OCI-LY7 (cell line): Measurements from ENCODE around the gene FAM181B. TPM values are rescaled to one million over a fixed set of nuclear protein-coding genes. Genes with fewer than 3 reads are reported as not detected.

Experiments
- BruUV-seq: library from RNA; stranded (reverse); fragments of 400-500 nt; replicated peaks from 2 replicates; lab custom pipeline; 2021; lab: Mats Ljungman, UMichigan
- CTCF ChIA-PET: fragments of 300-600 bp; sonication (Branson Sonifier 250); formaldehyde crosslinking; loops from one replicate; lab custom pipeline; 2022; ENCODE audit warnings: antibody characterized with exemption; ENCODE audit not compliant: unreplicated experiment; lab: Charles Lee
- POLR2A ChIA-PET: fragments of 300-600 bp; sonication (Branson Sonifier 250); formaldehyde crosslinking; loops from one replicate; lab custom pipeline; 2022; ENCODE audit warnings: antibody characterized with exemption; lab: Charles Lee
- DNase-seq: peaks from one replicate; pipeline ENCODE4 v3.0.0-alpha.2; 2015; ENCODE audit warnings: low spot score
- H2AFZ ChIP-seq: fragments of 200-600 bp; sonication (generic), shearing (Covaris generic); 2 replicates; pipeline ENCODE4 v1.6.1; 2014; ENCODE audit warnings: mild to moderate bottlenecking, antibody characterized with exemption, low read length, moderate library complexity
- H3K27ac ChIP-seq: fragments of 200-600 bp; sonication (generic); 2 replicates; pipeline ENCODE4 v1.5.1; 2014; ENCODE audit warnings: mixed run types, low read depth, mild to moderate bottlenecking, moderate library complexity, low read length, inconsistent platforms; ENCODE audit not compliant: poor library complexity, severe bottlenecking
- H3K36me3 ChIP-seq: fragments of 200-600 bp; sonication (generic); 2 replicates; pipeline ENCODE4 v1.6.1; 2014; ENCODE audit warnings: mild to moderate bottlenecking, antibody characterized with exemption, low read length, moderate library complexity, mixed read lengths; ENCODE audit not compliant: insufficient read depth
- H3K4me1 ChIP-seq: fragments of 200-600 bp; sonication (generic); 2 replicates; pipeline ENCODE4 v1.5.1; 2014; ENCODE audit warnings: mild to moderate bottlenecking, low read length; ENCODE audit not compliant: insufficient read depth, poor library complexity, severe bottlenecking
- H3K4me2 ChIP-seq: fragments of 200-600 bp; sonication (generic); 2 replicates; pipeline ENCODE4 v1.6.1; 2014; ENCODE audit warnings: mild to moderate bottlenecking, low read length
- H3K4me3 ChIP-seq: fragments of 200-600 bp; sonication (generic); 2 replicates; pipeline ENCODE4 v1.5.1; 2014; ENCODE audit warnings: mild to moderate bottlenecking, low read depth, low read length; ENCODE audit not compliant: poor library complexity, severe bottlenecking
- H3K79me2 ChIP-seq: fragments of 200-600 bp; sonication (generic); 2 replicates; pipeline ENCODE4 v1.6.1; 2016; ENCODE audit warnings: low read depth, mild to moderate bottlenecking, low read length, moderate library complexity, mixed read lengths; ENCODE audit not compliant: insufficient read depth
- H3K9me2 ChIP-seq: fragments of 200-600 bp; sonication (generic); 2 replicates; pipeline ENCODE4 v1.6.1; 2016; ENCODE audit warnings: mild to moderate bottlenecking, low read length, mixed read lengths; ENCODE audit not compliant: insufficient read depth
- H3K9me3 ChIP-seq: fragments of 200-600 bp; sonication (generic); 2 replicates; pipeline ENCODE4 v1.6.1; 2014; ENCODE audit warnings: mild to moderate bottlenecking, mixed run types, low read length, mixed read lengths
- H4K20me1 ChIP-seq: fragments of 200-600 bp; sonication (generic); 2 replicates; pipeline ENCODE4 v1.6.1; 2014; ENCODE audit warnings: mild to moderate bottlenecking, antibody characterized with exemption, low read length, moderate library complexity, mixed read lengths; ENCODE audit not compliant: insufficient read depth
- EZH2phosphoT487 ChIP-seq: fragments of 200-600 bp; sonication (generic); IDR thresholded peaks from 2 replicates; pipeline ENCODE4 v1.6.1; 2018; ENCODE audit warnings: low read depth, borderline replicate concordance, mild to moderate bottlenecking, mixed run types, antibody characterized with exemption, low read length, moderate library complexity, mixed read lengths
- intact Hi-C: fragments of 100-400 bp; cut with micrococcal nuclease; formaldehyde crosslinking; loops from one replicate; pipeline ENCODE4 v1.10.0; 2022; ENCODE audit not compliant: unreplicated experiment
- total RNA-seq, 2 experiments: library from RNA; depleted of rRNA in 1 of 2; stranded (reverse); fragments of >200 nt in 1 of 2; shearing (Covaris generic) in 1 of 2; gene quantifications; 2 replicates each; pipeline ENCODE4 v1.2.3, GENCODE V29; 2014 to 2022
- TF ChIP-seq, protein P1 (sequence below): fragments of 200-600 bp; sonication (generic); conservative IDR thresholded peaks from 2 replicates; pipeline ENCODE4 v1.5.1; 2014; ENCODE audit warnings: mild to moderate bottlenecking, antibody characterized with exemption, low read length, moderate library complexity, mixed read lengths

FAM181B gene
- total RNA-seq, 2 experiments from 2014 or later: not detected

DNA sequence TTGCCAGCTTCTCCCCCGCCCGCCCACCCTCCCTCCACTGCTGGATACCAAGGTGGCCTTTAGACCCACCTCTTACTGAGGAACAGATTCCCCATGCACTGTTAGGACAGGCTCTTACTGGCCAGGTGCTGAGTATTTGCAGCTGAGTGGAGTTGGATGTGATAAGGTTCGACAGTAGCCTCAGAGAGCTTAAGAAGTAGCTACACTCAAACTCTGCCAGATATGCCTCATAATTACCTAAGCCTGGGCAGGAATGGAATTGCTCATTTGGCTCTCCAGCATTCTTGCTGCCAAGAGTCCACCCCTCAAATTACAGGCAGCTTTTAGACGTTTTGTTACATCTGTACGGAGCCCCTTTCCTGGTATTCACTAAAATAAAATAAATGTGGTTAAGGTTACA lies 9.6 kb downstream of the FAM181B start:
- Histone ChIP-seq H3K36me3 (no peaks in the 10 kb centered on the region), H2AFZ (no peak overlapping the region), H3K4me2 (no peak overlapping the region), H3K4me3 (no peak overlapping the region), H3K9me2 (no peaks in the 10 kb centered on the region), H3K9me3 (no peaks in the 10 kb centered on the region), H4K20me1 (no peaks in the 10 kb centered on the region), H3K27ac (no peak overlapping the region), H3K4me1 (no peaks in the 10 kb centered on the region), H3K79me2 (no peaks in the 10 kb centered on the region)
- ChIA-PET POLR2A (interaction anchor here (0.6 kb wide), 1 partner anchor 1102 kb away, joined by 3 read pairs; no protein-coding TSS in a partner anchor), CTCF (interaction anchor here (0.9 kb wide), 1 partner anchor 9 kb away, joined by 3 read pairs; no protein-coding TSS in a partner anchor)
- no peak for TF ChIP-seq EZH2phosphoT487
- TF ChIP-seq, protein P1, sequence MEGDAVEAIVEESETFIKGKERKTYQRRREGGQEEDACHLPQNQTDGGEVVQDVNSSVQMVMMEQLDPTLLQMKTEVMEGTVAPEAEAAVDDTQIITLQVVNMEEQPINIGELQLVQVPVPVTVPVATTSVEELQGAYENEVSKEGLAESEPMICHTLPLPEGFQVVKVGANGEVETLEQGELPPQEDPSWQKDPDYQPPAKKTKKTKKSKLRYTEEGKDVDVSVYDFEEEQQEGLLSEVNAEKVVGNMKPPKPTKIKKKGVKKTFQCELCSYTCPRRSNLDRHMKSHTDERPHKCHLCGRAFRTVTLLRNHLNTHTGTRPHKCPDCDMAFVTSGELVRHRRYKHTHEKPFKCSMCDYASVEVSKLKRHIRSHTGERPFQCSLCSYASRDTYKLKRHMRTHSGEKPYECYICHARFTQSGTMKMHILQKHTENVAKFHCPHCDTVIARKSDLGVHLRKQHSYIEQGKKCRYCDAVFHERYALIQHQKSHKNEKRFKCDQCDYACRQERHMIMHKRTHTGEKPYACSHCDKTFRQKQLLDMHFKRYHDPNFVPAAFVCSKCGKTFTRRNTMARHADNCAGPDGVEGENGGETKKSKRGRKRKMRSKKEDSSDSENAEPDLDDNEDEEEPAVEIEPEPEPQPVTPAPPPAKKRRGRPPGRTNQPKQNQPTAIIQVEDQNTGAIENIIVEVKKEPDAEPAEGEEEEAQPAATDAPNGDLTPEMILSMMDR: no peak
- BruUV-seq: no TSS peak
- intact Hi-C loops: no loop called here
- no peak for DNase-seq

DNA sequence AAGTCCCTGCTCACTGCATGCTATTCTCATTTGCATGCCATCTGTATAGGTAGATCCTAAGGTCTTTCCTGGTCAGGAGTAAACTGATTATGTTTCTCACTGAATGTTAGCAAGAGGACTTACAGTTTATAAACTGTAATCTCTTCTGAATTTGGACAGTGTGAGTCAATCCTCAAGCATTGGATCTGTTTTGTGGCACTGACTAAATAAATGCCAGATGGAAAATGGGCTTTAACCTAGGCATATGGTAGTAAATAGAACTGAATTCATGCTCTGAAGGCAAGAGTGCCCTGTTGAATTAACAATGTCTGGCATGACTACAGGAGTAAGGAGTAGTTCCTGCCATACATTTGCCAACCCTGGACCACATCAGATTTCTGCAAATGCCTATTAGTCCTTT lies 11.4 kb downstream of the FAM181B start:
- H3K4me3 ChIP-seq: no peak overlapping the region
- H3K9me3 ChIP-seq: no peaks in the 10 kb centered on the region
- H3K4me1 ChIP-seq: no peaks in the 10 kb centered on the region
- H2AFZ ChIP-seq: no peak overlapping the region
- no TSS peak for BruUV-seq
- no peaks in the 10 kb centered on the region for H3K36me3 ChIP-seq
- ChIA-PET CTCF (no interaction called here), POLR2A (no interaction called here)
- no peak overlapping the region for H3K27ac ChIP-seq
- no peaks in the 10 kb centered on the region for H4K20me1 ChIP-seq
- DNase-seq: no peak
- H3K4me2 ChIP-seq: no peak overlapping the region
- H3K79me2 ChIP-seq: no peaks in the 10 kb centered on the region
- no peak for TF ChIP-seq EZH2phosphoT487
- TF ChIP-seq, protein P1: no peak
- H3K9me2 ChIP-seq: no peaks in the 10 kb centered on the region
- intact Hi-C loops: no loop called here

DNA sequence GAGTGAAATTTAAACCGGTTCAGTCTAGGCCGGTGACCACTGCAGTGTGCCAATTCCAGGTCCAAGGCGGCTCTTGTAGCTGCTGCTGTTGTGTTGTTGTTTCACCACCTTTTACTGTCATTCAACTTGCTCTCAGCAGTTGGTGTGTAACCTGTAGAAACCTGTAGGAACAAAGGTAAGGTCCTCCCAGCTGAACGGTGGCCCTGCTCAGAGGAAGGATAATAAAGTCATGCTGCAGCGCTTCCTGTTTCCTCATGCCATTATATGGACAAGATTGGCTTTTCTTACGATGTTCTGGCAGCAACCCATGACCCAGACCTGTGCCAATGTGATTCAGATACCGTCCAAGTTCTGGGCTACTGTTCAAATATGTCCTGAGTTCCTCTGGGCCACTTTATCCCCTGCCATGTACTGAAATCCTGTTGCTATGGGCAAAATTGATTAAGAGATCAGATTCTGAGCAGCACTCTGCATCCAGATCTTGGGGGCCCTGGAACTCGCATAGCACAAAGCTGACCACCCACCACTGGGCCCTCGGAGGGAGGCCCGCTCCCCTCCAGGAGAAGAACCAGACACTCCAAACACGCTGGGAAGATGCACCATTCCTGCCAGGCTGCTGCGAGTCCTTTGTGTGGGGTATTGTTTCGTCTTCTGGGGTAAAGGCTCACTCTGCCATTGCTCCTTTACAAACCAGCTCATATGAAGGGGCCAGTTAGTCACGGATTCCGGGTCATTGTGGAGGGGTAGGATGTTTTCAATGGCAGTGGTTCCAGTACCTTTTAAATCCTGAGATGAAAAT lies 13.2 kb downstream of the FAM181B start:
- H3K4me3 ChIP-seq: no peak overlapping the region
- H2AFZ ChIP-seq: no peak overlapping the region
- no peaks in the 10 kb centered on the region for H3K9me2 ChIP-seq
- H3K79me2 ChIP-seq: no peaks in the 10 kb centered on the region
- no peak overlapping the region for H3K4me2 ChIP-seq
- no peaks in the 10 kb centered on the region for H3K4me1 ChIP-seq
- no peak overlapping the region for H3K27ac ChIP-seq
- DNase-seq: no peak
- intact Hi-C loops: no loop called here
- H3K36me3 ChIP-seq: no peaks in the 10 kb centered on the region
- H4K20me1 ChIP-seq: no peaks in the 10 kb centered on the region
- BruUV-seq: no TSS peak
- no peaks in the 10 kb centered on the region for H3K9me3 ChIP-seq
- TF ChIP-seq EZH2phosphoT487: no peak
- TF ChIP-seq, protein P1: no peak
- ChIA-PET POLR2A (interaction anchor here (0.6 to 0.9 kb wide), 3 partner anchors 8 to 12 kb away, joined by 3 to 4 read pairs (median 3); no protein-coding TSS in a partner anchor), CTCF (no interaction called here)
